Endothelial cell of umbilical vein (primary cell): ENCODE data around the gene HOXA2.

Experiments used
- EZH2 ChIP-seq: IDR thresholded peaks from 2 replicates; pipeline ENCODE4 v1.6.1; 2012; ENCODE audit warnings: borderline replicate concordance, low read depth, mild to moderate bottlenecking, moderate library complexity, low read length, inconsistent platforms; ENCODE audit not compliant: severe bottlenecking
- GATA2 ChIP-seq: IDR thresholded peaks from 2 replicates; pipeline ENCODE4 v1.7.0; 2011; ENCODE audit warnings: low read depth, mild to moderate bottlenecking, moderate library complexity, mixed read lengths, low read length; ENCODE audit not compliant: insufficient read length, insufficient read depth
- POLR2A ChIP-seq: IDR thresholded peaks from 2 replicates; pipeline ENCODE4 v1.6.1; 2012; ENCODE audit warnings: low read depth, mild to moderate bottlenecking, control low read depth, low read length
- POLR2AphosphoS5 ChIP-seq: IDR thresholded peaks from 2 replicates; pipeline ENCODE4 v1.6.1; 2012; ENCODE audit warnings: low read depth, mild to moderate bottlenecking, control low read depth, low read length, moderate library complexity; ENCODE audit not compliant: insufficient read depth
- TF ChIP-seq, protein P1 (sequence below), 2 donors: IDR thresholded peaks; 1 replicate in 1 of 2; 2 replicates in 1 of 2; pipeline ENCODE4 v1.5.1; 2011; ENCODE audit warnings: low read length in 2 of 2, mild to moderate bottlenecking in 2 of 2, moderate library complexity in 2 of 2, control low read depth in 1 of 2, inconsistent platforms in 1 of 2, low read depth in 1 of 2; ENCODE audit not compliant: insufficient read depth in 1 of 2; ENCODE audit errors: extremely low read depth in 1 of 2

GRCh38 chr7:27111042-27111750 is 8.7 kb upstream of the HOXA2 start:
- TF ChIP-seq POLR2A: no peak
- TF ChIP-seq POLR2AphosphoS5: peak; percentile 86
- no peak for TF ChIP-seq EZH2
- TF ChIP-seq, protein P1, sequence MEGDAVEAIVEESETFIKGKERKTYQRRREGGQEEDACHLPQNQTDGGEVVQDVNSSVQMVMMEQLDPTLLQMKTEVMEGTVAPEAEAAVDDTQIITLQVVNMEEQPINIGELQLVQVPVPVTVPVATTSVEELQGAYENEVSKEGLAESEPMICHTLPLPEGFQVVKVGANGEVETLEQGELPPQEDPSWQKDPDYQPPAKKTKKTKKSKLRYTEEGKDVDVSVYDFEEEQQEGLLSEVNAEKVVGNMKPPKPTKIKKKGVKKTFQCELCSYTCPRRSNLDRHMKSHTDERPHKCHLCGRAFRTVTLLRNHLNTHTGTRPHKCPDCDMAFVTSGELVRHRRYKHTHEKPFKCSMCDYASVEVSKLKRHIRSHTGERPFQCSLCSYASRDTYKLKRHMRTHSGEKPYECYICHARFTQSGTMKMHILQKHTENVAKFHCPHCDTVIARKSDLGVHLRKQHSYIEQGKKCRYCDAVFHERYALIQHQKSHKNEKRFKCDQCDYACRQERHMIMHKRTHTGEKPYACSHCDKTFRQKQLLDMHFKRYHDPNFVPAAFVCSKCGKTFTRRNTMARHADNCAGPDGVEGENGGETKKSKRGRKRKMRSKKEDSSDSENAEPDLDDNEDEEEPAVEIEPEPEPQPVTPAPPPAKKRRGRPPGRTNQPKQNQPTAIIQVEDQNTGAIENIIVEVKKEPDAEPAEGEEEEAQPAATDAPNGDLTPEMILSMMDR (IDR thresholded peaks at IDR 0.05; ENCODE audit: extremely low read depth in 1 of 2, insufficient read depth in 1 of 2, low read depth in 1 of 2, low read length in 2 of 2): peak in 1 of 2 donors; percentile 9
- TF ChIP-seq GATA2: no peak
